Measurements from ENCODE around the gene PIK3AP1. TPM values are rescaled to one million over a fixed set of nuclear protein-coding genes. Genes with fewer than 3 reads are reported as not detected.

PIK3AP1 gene
- total and polyA plus RNA-seq, 2 of the 4 experiments (the other 2 are of a cell fraction): under 0.01 to 0.14 TPM

DNA sequence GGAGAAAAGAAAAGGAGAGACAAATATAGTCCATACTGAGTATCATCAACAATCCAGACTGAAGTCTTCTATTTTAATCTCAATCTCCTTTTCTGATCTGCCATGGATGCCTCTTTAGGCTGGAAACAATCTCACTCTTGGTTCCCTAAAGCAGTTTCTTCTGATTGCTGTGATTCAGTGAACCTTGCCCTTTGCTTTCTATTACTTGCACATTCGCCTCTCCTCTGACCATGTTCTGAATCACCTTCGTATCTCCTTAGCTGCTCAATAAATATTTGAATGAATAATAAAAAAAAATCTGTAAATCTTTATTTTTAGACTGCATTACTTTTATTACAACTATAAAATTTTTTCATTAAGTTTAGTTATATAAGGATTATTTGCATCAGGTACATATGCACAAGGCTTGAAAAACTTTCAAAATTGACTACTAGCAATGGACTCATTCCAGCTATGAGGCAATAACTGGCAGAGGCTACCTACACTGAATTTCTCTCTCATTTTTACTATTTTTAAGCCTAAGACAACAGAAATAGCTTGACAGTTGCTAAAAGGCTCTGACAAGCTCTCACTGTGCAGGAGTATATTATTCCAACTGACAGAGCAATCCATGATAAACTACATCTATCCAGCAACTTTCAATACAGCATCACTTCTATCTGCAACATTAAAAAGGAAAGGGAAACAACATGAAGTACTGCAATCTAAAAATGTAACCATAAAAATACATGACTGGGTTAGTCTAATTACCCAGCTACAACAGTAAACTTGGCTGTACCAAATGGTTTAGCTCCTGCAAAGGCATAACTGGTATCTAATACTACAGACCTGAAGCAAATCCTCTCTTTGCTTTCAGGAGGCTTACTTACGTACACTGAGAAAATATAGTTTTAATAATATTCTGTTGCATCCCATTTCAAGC, 159.1 kb downstream of the PIK3AP1 start:
- H4K8ac ChIP-seq (ENCODE audit: low read depth in 2 of 2, low read length in 2 of 2): no peak overlapping the region
- TF ChIP-seq SMC3 (IDR thresholded peaks at IDR 0.05; ENCODE audit: low read depth, low read length) (no peak), CEBPB (IDR thresholded peaks at IDR 0.05; ENCODE audit: low read depth, low read length) (peak; percentile 73; the same call in 1 of the 2 replicates)
- no peak overlapping the region for H2BK20ac ChIP-seq (ENCODE audit: low read depth, low read length)
- H3K56ac ChIP-seq (ENCODE audit: extremely low read depth, insufficient read depth, low read length): no peak overlapping the region
- no peak overlapping the region for H3K9ac ChIP-seq (ENCODE audit: low read depth, low read length)
- H2AK5ac ChIP-seq (ENCODE audit: low read depth, low read length): no peak overlapping the region
- POLR2A ChIA-PET (ENCODE audit: unreplicated experiment): no interaction called here
- in situ Hi-C loops (cut with MboI; ENCODE audit: low sequenced_read_pairs) (no loop called here), dilution Hi-C loops (cut with HindIII; ENCODE audit: low sequenced_read_pairs, unreplicated experiment) (no loop called here), intact Hi-C loops (cut with micrococcal nuclease) (no loop called here)
- H3K9me3 ChIP-seq (ENCODE audit: control insufficient read depth, insufficient read depth, low read length): no peaks in the 10 kb centered on the region
- H2BK15ac ChIP-seq (ENCODE audit: low read depth, low read length): no peak overlapping the region
- no CpG with 5 or more reads among the region's 3 CpGs for WGBS, 2 experiments (ENCODE audit: extremely low coverage in 2 of 2, insufficient read length in 1 of 2)
- no peak overlapping the region for H2AK9ac ChIP-seq (replicated peaks; ENCODE audit: low read depth, low read length, poor library complexity)
- no peak overlapping the region for H2BK5ac ChIP-seq (ENCODE audit: low read depth, low read length, poor library complexity, severe bottlenecking)
- no peak overlapping the region for H3K14ac ChIP-seq (replicated peaks; ENCODE audit: low read depth, low read length)
- no peak overlapping the region for H3K4ac ChIP-seq (ENCODE audit: low read depth, low read length)
- BruUV-seq (replicated peaks): no TSS peak
- DNase-seq (peak; percentile 48), ATAC-seq (ENCODE audit: low read depth) (no peak)
- H3K4me2 ChIP-seq (ENCODE audit: low read depth, low read length): no peak overlapping the region
- no peak overlapping the region for H2AFZ ChIP-seq (replicated peaks; ENCODE audit: low read length, poor library complexity)
- H3K4me1 ChIP-seq (ENCODE audit: control insufficient read depth, insufficient read depth, low read length): no peaks in the 10 kb centered on the region; the same call in 1 of the 2 replicates
- no peak overlapping the region for H3K4me3 ChIP-seq (ENCODE audit: insufficient read depth, low read depth, low read length)
- no peak overlapping the region for H4K5ac ChIP-seq (ENCODE audit: low read depth, low read length)
- no peak overlapping the region for H3K18ac ChIP-seq (ENCODE audit: low read depth, low read length)
- no peaks in the 10 kb centered on the region for H3K9me1 ChIP-seq (ENCODE audit: insufficient read depth, low read length)
- H3K36me3 ChIP-seq (ENCODE audit: control insufficient read depth, insufficient read depth, low read length): peaks cover 19% of the 10 kb centered on the region
- H4K20me1 ChIP-seq (ENCODE audit: insufficient read depth, low read length): peaks cover 38% of the 10 kb centered on the region
- no peak overlapping the region for H3K23ac ChIP-seq (ENCODE audit: low read depth, low read length)
- CTCF ChIA-PET: interaction anchor here (0.6 kb wide), 1 partner anchor 205 kb away, joined by 4 read pairs; no protein-coding TSS in a partner anchor
- H4K91ac ChIP-seq (ENCODE audit: insufficient read depth, low read depth, low read length): no peak overlapping the region
- no peaks in the 10 kb centered on the region for H3K27me3 ChIP-seq (ENCODE audit: control insufficient read depth, insufficient read depth, low read length)
- peaks cover 52 to 67% of the 10 kb centered on the region in 2 experiments for H3K79me1 ChIP-seq (ENCODE audit: low read depth in 1 of 2, low read length in 2 of 2)
- no peak overlapping the region for H3K27ac ChIP-seq (ENCODE audit: insufficient read depth, low read length)
- H2BK120ac ChIP-seq (ENCODE audit: low read depth, low read length): no peak overlapping the region
